ENCODE measurements around the gene CDH8. TPM values are rescaled to one million over a fixed set of nuclear protein-coding genes. Genes with fewer than 3 reads are reported as not detected.

Gene CDH8
- total RNA-seq = not detected

GRCh38 chr16:62036101-62036801 lies at the start of gene CDH8:
Gene CDH8, minus strand, starts transcription at chr16:62036438. Its CDS starts 15,035 bp downstream, at chr16:62021403.
- TF ChIP-seq CTCF (IDR thresholded peaks at IDR 0.05; ENCODE audit: low read depth) = no peak

GRCh38 chr16:62079236-62079635 lies 43.0 kb upstream of the CDH8 start:
- no peak for TF ChIP-seq CTCF (IDR thresholded peaks at IDR 0.05; ENCODE audit: low read depth)

- no peak for TF ChIP-seq CTCF (IDR thresholded peaks at IDR 0.05; ENCODE audit: low read depth)
Observed at GRCh38 chr16:62077998-62078397, 41.8 kb upstream of the CDH8 start.

GRCh38 chr16:62076886-62077285 lies 40.6 kb upstream of the CDH8 start:
- TF ChIP-seq CTCF (IDR thresholded peaks at IDR 0.05; ENCODE audit: low read depth) = no peak

- no peak for TF ChIP-seq CTCF (IDR thresholded peaks at IDR 0.05; ENCODE audit: low read depth)
Observed at GRCh38 chr16:62068747-62069146, 32.5 kb upstream of the CDH8 start.

GRCh38 chr16:62067981-62068380 lies 31.7 kb upstream of the CDH8 start:
- no peak for TF ChIP-seq CTCF (IDR thresholded peaks at IDR 0.05; ENCODE audit: low read depth)

- no peak for TF ChIP-seq CTCF (IDR thresholded peaks at IDR 0.05; ENCODE audit: low read depth)
Observed at GRCh38 chr16:62067182-62067581, 30.9 kb upstream of the CDH8 start.
